BJ (cell line): ENCODE results near the gene ZNF608. TPM values are rescaled to one million over a fixed set of nuclear protein-coding genes. Genes with fewer than 3 reads are reported as not detected.

Experiments
- CTCF ChIA-PET: fragments of 350-600 bp; formaldehyde crosslinking; extraction: SDS; loops from one replicate; lab custom pipeline; 2021; ENCODE audit warnings: antibody characterized with exemption, inconsistent platforms; lab: Yijun Ruan, JAX
- POLR2A ChIA-PET: fragments of 300-600 bp; sonication (Branson Sonifier 250); formaldehyde crosslinking; extraction: SDS; loops from one replicate; lab custom pipeline; 2021; ENCODE audit warnings: antibody characterized with exemption; lab: Charles Lee
- DNase-seq: peaks from one replicate; pipeline ENCODE4 v3.0.0-alpha.2; 2011; ENCODE audit warnings: low read depth
- H3K27me3 ChIP-seq: 2 replicates; pipeline ENCODE4 v1.6.0; 2011; ENCODE audit warnings: low read length; ENCODE audit not compliant: control insufficient read depth, insufficient read depth
- H3K36me3 ChIP-seq: 2 replicates; pipeline ENCODE4 v1.5.1; 2011; ENCODE audit warnings: low read length; ENCODE audit not compliant: control insufficient read depth, insufficient read depth
- H3K4me3 ChIP-seq: 2 replicates; pipeline ENCODE4 v1.5.1; 2011; ENCODE audit warnings: low read depth, mild to moderate bottlenecking, control low read depth, low read length
- CTCF ChIP-seq: IDR thresholded peaks from 2 replicates; pipeline ENCODE4 v1.5.1; 2011; ENCODE audit warnings: low read depth, mild to moderate bottlenecking, control low read depth, inconsistent platforms, low read length, moderate library complexity; ENCODE audit not compliant: insufficient read depth
- polyA plus RNA-seq: library from polyadenylated mRNA; depleted of rRNA; stranded (reverse); fragments of >200 nt; gene quantifications from 2 replicates; pipeline ENCODE4 v1.2.3, GENCODE V29; 2011

The ZNF608 gene
- polyA plus RNA-seq, 1 experiment: 0.43 TPM

DNA sequence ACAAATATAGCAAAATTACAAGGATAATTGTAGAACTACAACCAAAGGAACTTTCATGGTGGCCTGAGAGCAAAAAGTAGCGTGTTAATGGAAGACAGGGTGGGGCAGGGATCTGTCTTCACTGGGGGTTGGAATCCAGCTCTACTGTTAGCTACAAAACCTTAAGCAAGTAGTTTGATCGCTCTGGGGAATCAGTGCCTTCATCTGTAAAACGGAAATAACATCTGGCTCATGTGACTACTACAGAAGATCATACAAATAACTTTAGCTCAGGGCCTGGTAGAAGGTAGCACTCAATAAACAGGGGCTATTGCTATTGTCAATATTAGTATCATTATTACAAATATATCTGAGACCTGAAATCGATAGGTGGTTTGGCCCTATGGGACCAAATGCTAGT, 40.4 kb downstream of the ZNF608 start:
- POLR2A ChIA-PET: no interaction called here
- no peak for DNase-seq
- no peaks in the 10 kb centered on the region for H3K36me3 ChIP-seq
- CTCF ChIA-PET: no interaction called here
- TF ChIP-seq CTCF: no peak
- H3K4me3 ChIP-seq: no peak overlapping the region
- H3K27me3 ChIP-seq: peaks cover 1% of the 10 kb centered on the region; the same call in 1 of the 2 replicates

- ChIA-PET CTCF (no interaction called here), POLR2A (no interaction called here)
- no peak for TF ChIP-seq CTCF
- DNase-seq: no peak
- Histone ChIP-seq H3K4me3 (no peak overlapping the region), H3K36me3 (no peaks in the 10 kb centered on the region), H3K27me3 (peaks cover 1% of the 10 kb centered on the region; the same call in 1 of the 2 replicates)
Measured at GRCh38 chr5:124705577-124705976, 40.9 kb downstream of the ZNF608 start.

GRCh38 chr5:124704594-124705284, 41.7 kb downstream of the ZNF608 start:
- no peak for DNase-seq
- H3K27me3 ChIP-seq: peaks cover 1% of the 10 kb centered on the region; the same call in 1 of the 2 replicates
- POLR2A ChIA-PET: no interaction called here
- H3K36me3 ChIP-seq: no peaks in the 10 kb centered on the region
- CTCF ChIA-PET: no interaction called here
- no peak overlapping the region for H3K4me3 ChIP-seq
- TF ChIP-seq CTCF: no peak

DNA sequence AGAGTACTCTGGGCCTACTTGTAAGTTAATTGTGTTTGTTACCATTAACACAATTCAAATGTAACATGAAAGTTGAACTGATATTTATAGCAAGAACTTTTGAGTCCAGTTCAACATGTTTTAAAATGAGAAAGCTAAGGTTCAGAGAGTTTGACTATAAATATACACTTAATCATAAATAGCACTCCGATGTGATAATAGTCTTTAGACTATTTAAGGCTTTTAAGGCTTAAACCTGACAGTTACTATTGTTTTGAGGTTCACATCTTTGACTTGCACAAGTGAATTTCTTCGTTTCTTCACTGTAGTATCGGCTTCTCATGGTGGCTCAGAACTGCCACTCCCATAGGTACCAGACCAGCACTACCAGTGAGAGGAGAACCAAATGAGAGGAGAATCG, 42.4 kb downstream of the ZNF608 start:
- CTCF ChIA-PET: no interaction called here

DNA sequence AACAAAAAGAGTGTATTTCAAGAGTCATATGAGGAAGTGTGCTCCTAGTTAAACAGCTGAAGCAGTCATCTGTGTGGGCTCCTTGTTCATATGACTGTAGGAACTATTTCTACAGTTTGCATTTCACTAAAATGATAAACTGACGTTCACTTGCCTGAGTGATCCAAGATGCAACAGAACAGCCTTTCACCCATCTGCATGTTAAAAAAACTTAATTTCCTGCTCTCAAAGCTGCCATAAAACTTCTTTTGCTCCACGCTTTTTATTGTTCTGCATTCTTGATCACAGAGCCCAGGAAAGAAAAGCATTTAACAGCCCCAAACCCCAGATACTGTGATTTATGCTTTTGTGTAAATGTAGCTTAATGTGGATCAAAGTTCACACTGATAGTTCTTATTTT, 43.9 kb downstream of the ZNF608 start:
- H3K27me3 ChIP-seq: peaks cover 1% of the 10 kb centered on the region; the same call in 1 of the 2 replicates
- ChIA-PET CTCF (interaction anchor here (0.7 to 1.1 kb wide), 2 partner anchors 30 to 37 kb away, joined by 3 to 4 read pairs; no protein-coding TSS in a partner anchor), POLR2A (no interaction called here)
- no peaks in the 10 kb centered on the region for H3K36me3 ChIP-seq
- no peak for TF ChIP-seq CTCF
- no peak for DNase-seq
- H3K4me3 ChIP-seq: no peak overlapping the region

More for the DNA sequence above, 42.4 kb downstream of the ZNF608 start:
- Histone ChIP-seq H3K27me3 (peaks cover 1% of the 10 kb centered on the region; the same call in 1 of the 2 replicates), H3K4me3 (no peak overlapping the region), H3K36me3 (no peaks in the 10 kb centered on the region)
- POLR2A ChIA-PET: no interaction called here
- DNase-seq: no peak
- no peak for TF ChIP-seq CTCF
